HCEC 1CT (cell line): ENCODE results near the gene ASTN1.

Experiments
- DNase-seq: peaks from one replicate; pipeline ENCODE4 v3.0.0-alpha.2; 2017

Gene ASTN1

DNA sequence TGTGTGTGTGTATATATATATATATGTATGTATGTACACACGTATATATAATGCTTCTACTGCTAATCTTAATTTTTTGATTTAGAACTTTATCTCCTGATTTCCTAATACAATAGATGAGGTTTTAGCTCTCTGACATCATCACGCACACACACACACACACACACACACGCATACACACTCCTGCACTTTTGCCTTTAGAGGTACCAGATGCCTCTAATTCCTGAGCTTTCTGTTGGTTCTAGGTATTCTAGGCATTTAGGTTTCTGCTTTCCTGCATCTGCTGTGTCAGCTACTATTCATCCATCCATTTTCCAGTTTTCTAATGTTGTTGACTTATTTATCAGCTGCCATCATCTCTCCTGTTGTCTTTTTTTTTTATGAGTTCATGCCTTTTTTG is 348.3 kb downstream of the ASTN1 start:
- DNase-seq: no peak

DNA sequence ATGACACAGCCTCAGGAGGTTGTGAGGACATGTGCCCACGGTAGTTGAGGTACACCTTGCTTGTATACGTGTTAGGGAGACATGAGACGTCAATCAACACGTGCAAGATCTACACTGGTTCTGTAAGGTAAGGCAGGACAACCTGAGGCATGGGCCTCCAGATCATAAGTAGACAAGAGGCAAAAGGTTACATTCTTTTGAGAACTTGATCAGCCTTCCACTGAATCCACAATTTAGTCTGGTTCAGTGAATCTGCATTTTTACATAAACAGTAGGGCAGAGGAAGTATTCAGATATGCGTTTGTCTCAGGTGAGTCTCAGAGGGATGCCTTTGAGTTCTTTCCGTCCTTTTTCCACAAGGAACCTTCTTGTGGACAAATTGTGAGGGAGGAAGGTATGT is 348.9 kb downstream of the ASTN1 start:
- DNase-seq: no peak

DNA sequence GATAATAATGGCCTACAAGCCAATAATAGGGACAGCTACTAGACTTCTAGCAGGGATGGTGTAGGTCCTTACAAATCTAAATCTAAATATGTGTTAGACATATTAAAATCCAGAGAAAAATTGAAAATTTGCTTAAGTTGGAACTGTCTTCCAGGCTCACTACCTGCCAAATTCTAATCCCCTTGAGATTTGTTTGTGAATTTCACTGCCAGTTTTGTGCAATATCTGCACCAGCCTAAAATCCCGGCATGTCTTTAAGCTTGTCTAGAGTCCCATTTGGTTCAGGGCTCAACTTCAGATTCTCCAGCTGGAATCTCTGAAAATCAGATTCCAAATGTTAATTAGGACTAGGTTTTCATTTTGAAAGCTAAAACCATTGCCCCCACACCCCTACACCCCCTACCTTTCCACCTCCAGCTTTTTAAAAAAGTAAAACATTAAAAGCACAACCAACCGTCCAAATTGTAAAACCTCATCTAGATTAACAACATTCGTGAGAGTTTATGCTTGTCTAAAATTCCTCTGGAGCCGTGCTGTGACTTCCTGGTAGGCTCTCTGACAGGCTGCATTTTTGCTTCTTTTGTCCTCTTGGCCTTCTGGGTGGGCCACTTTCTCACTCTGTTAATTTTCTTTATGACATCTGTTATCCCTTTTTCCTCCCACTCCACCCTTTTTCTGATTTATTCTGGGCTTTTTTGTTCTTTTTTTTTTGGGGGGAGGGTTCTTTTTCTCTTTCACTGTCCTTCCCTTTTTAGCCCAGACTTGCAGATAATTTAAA is 352.8 kb downstream of the ASTN1 start:
- DNase-seq: no peak

DNA sequence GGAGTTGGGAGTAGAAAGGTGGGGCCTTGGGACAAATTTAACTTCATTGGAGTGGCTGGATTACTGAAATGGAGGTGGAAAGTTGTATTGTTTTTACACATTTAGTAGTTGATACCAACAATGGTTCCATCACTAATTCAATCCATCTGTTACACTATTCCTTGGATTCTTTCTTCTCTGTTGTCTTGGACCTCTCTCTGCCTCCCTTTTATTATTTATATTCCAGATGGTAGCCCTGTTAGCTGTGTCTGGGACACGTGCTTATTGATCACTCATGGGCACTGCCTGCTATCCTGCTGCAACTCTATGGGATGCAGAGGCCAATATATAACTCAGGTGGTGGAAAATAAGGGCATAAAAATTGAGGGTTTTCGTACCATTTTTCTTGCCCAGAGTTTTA is 355.2 kb downstream of the ASTN1 start:
- no peak for DNase-seq
